Breast epithelium (tissue), 4 donors: Measurements from ENCODE around the gene NOL9. TPM values are rescaled to one million over a fixed set of nuclear protein-coding genes. Genes with fewer than 3 reads are reported as not detected.

Source experiments
- DNase-seq, 2 donors: peaks; one replicate each; pipeline ENCODE4 v3.0.0-alpha.2; 2019; ENCODE audit warnings: low spot score in 2 of 2
- H3K27ac ChIP-seq, 2 donors: fragments of 200-600 bp; sonication (generic) in 1 of 2; one replicate each; pipeline ENCODE4 v1.5.1; 2016 to 2019; ENCODE audit warnings: mild to moderate bottlenecking in 1 of 2
- H3K27me3 ChIP-seq, 2 donors: fragments of 200-600 bp; sonication (generic) in 1 of 2; one replicate each; pipeline versions ENCODE4 v1.5.1 to v1.6.0; 2017 to 2019; ENCODE audit warnings: control low read depth in 1 of 2, mild to moderate bottlenecking in 1 of 2
- H3K36me3 ChIP-seq: fragments of 200-600 bp; one replicate; pipeline ENCODE4 v1.5.1; 2019
- H3K4me1 ChIP-seq, 2 donors: fragments of 200-600 bp; sonication (generic); one replicate each; pipeline ENCODE4 v1.5.1; 2016 to 2019; ENCODE audit warnings: control low read depth in 1 of 2
- H3K4me3 ChIP-seq, 3 donors: fragments of 200-600 bp; sonication (generic); 1 replicate in 2 of 3; 2 replicates in 1 of 3; pipeline ENCODE4 v1.5.1; 2016 to 2019; ENCODE audit warnings: mild to moderate bottlenecking in 3 of 3, moderate library complexity in 2 of 3
- H3K9me3 ChIP-seq, 2 donors: fragments of 200-600 bp; sonication (generic) in 1 of 2; one replicate each; pipeline ENCODE4 v1.5.1; 2016 to 2019; ENCODE audit warnings: control low read depth in 1 of 2
- CTCF ChIP-seq, 3 donors: fragments of 450-650 bp; IDR thresholded peaks; one replicate each; pipeline ENCODE4 v1.5.1; 2016 to 2017; ENCODE audit warnings: antibody characterized with exemption in 3 of 3, mild to moderate bottlenecking in 3 of 3, moderate library complexity in 3 of 3
- POLR2A ChIP-seq: fragments of 450-650 bp; IDR thresholded peaks from one replicate; pipeline ENCODE4 v1.6.1; 2016; ENCODE audit warnings: antibody characterized with exemption, mild to moderate bottlenecking, moderate library complexity
- POLR2AphosphoS5 ChIP-seq, 3 donors: sonication (generic); formaldehyde crosslinking; IDR thresholded peaks; one replicate each; pipeline ENCODE4 v1.6.1; 2017; ENCODE audit warnings: antibody characterized with exemption in 3 of 3
- intact Hi-C: fragments of 100-400 bp; cut with DNase I; formaldehyde crosslinking; loops from one replicate; pipeline ENCODE4 v1.15.1; 2023; ENCODE audit warnings: low total_unique reads
- total RNA-seq, 3 donors: library from RNA; depleted of rRNA; stranded (reverse); fragments of >200 nt; gene quantifications; one replicate each; pipeline ENCODE4 v1.1.0, GENCODE V29; 2016

The NOL9 gene
- total RNA-seq, 3 donors from 2014 or later: 14.7 to 29.6 (median 25.2) TPM

GRCh38 chr1:6580593-6581409, 26.5 kb upstream of the NOL9 start:
- Histone ChIP-seq H3K4me1 (peaks cover 6 to 32% of the 10 kb centered on the region in 2 donors), H3K36me3 (no peaks in the 10 kb centered on the region), H3K27me3 (no peaks in the 10 kb centered on the region), H3K27ac (peak overlapping the region; percentile 97 to 98), H3K9me3 (no peaks in the 10 kb centered on the region), H3K4me3 (peak overlapping the region; percentile 86 to 95 (median 95))
- no peak for DNase-seq
- intact Hi-C loops: no loop called here
- no peak for TF ChIP-seq CTCF (IDR thresholded peaks at IDR 0.05)
- TF ChIP-seq POLR2A: no peak
- TF ChIP-seq POLR2AphosphoS5 (IDR thresholded peaks at IDR 0.05): no peak

DNA sequence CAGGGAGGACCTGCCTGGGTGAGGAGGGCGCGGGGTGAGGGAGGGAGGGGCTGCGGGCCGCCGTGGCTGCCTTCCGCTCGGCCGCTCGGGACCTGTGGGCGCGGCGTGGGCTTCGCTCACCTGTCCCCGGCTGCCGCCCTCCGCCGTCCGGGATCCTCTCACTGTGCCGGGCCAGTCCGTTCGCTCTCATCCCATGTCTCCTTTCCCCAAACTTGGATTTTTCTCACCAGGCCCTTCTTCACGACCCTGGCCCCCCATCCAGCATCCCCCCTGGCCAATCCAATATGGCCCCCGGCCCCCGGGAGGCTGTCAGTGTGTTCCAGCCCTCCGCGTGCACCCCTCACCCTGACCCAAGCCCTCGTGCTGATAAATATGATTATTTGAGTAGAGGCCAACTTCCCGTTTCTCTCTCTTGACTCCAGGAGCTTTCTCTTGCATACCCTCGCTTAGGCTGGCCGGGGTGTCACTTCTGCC, 25.8 kb upstream of the NOL9 start:
- no peaks in the 10 kb centered on the region for H3K36me3 ChIP-seq
- no peaks in the 10 kb centered on the region for H3K9me3 ChIP-seq
- H3K27me3 ChIP-seq: no peaks in the 10 kb centered on the region
- peak overlapping the region; percentile 97 to 98 for H3K27ac ChIP-seq
- H3K4me3 ChIP-seq: peak overlapping the region; percentile 86 to 95 (median 95)
- H3K4me1 ChIP-seq: peaks cover 6 to 32% of the 10 kb centered on the region in 2 donors
- intact Hi-C loops: no loop called here
- TF ChIP-seq POLR2A (no peak), CTCF (IDR thresholded peaks at IDR 0.05) (no peak), POLR2AphosphoS5 (IDR thresholded peaks at IDR 0.05) (no peak)
- DNase-seq: no peak

- H3K4me3 ChIP-seq: peak within 1 kb of the TSS; percentile 86 to 95 (median 95)
- DNase-seq: peak; percentile 99 to 100
- H3K4me1 ChIP-seq: peaks cover 6 to 32% of the 10 kb centered on the region in 2 donors
- intact Hi-C loops: no loop called here
- TF ChIP-seq POLR2A: peak; percentile 94
- peak; percentile 90 to 99 (median 96) for TF ChIP-seq POLR2AphosphoS5 (IDR thresholded peaks at IDR 0.05)
- TF ChIP-seq CTCF (IDR thresholded peaks at IDR 0.05): no peak
- no peaks in the 10 kb centered on the region for H3K9me3 ChIP-seq
- H3K27me3 ChIP-seq: no peaks in the 10 kb centered on the region
- H3K27ac ChIP-seq: peak within 1 kb of the TSS; percentile 97 to 98
- H3K36me3 ChIP-seq: no peaks in the 10 kb centered on the region
Observed at GRCh38 chr1:6579374-6580118, 25.2 kb upstream of the NOL9 start, which contains the start of gene ZBTB48. Gene ZBTB48 (plus strand): TSS chr1:6579994. CDS start chr1:6580610, 616 bp downstream.

- no peaks in the 10 kb centered on the region for H3K36me3 ChIP-seq
- H3K27ac ChIP-seq: peak overlapping the region; percentile 97 to 98
- intact Hi-C loops: no loop called here
- H3K4me3 ChIP-seq: peak overlapping the region in 2 of 3 donors; percentile 95
- H3K27me3 ChIP-seq: no peaks in the 10 kb centered on the region
- peaks cover 6 to 32% of the 10 kb centered on the region in 2 donors for H3K4me1 ChIP-seq
- no peaks in the 10 kb centered on the region for H3K9me3 ChIP-seq
- TF ChIP-seq POLR2A (no peak), CTCF (IDR thresholded peaks at IDR 0.05) (no peak), POLR2AphosphoS5 (IDR thresholded peaks at IDR 0.05) (no peak)
- no peak for DNase-seq
Observed at GRCh38 chr1:6578624-6579373, 24.5 kb upstream of the NOL9 start.
